Fibroblast of villous mesenchyme (primary cell): ENCODE results near the gene TFB2M. TPM values are rescaled to one million over a fixed set of nuclear protein-coding genes. Genes with fewer than 3 reads are reported as not detected.
"Not testable (repeated sequence)": the region's sequence is repeated elsewhere in the genome, so short reads cannot be mapped to it uniquely, and the experiment has no call there.

Experiments used
- DNase-seq: peaks from one replicate; pipeline ENCODE4 v3.0.0-alpha.2; 2010; ENCODE audit warnings: low read depth
- H3K4me3 ChIP-seq: 2 replicates; pipeline ENCODE4 v1.5.1; 2011; ENCODE audit warnings: low read depth, mild to moderate bottlenecking, low read length
- total RNA-seq: library from RNA; depleted of rRNA; stranded (reverse); fragments of >200 nt; gene quantifications from 2 replicates; pipeline ENCODE4 v1.2.3, GENCODE V29; 2012
- TF ChIP-seq, protein P1 (sequence below): IDR thresholded peaks from 2 replicates; pipeline ENCODE4 v1.5.1; 2012; ENCODE audit warnings: low read depth, mild to moderate bottlenecking, low read length; ENCODE audit not compliant: insufficient read depth

The TFB2M gene
- total RNA-seq, 1 donor: 29.4 TPM

DNA sequence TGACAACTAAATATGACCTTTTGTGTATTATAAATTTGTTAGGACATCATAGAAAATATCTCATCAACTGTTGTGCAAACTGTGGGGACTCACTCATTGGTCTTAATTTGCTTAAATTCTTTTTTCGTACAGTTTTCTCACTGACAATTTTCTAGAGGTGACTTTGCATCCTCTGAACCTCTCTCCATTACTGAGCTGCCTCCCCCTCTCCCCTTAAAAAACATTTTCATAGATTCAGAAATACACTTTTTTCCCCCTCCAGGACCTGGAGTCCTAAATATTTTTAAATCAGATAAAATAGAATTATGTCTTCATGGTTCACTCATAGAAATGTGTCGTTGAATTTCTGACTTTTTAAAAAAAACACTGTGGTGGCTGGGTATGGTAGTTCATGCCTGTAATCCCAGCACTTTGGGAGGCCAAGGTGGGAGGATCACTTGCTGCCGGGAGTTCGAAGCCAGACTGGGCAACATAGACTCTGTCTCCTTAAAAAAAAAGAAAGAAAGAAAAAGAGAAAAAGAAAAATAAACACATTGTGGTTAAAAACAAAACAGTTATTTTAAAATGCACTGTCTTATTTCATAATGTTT is 1.7 kb upstream of the TFB2M start:
- no peak for DNase-seq
- TF ChIP-seq, protein P1, sequence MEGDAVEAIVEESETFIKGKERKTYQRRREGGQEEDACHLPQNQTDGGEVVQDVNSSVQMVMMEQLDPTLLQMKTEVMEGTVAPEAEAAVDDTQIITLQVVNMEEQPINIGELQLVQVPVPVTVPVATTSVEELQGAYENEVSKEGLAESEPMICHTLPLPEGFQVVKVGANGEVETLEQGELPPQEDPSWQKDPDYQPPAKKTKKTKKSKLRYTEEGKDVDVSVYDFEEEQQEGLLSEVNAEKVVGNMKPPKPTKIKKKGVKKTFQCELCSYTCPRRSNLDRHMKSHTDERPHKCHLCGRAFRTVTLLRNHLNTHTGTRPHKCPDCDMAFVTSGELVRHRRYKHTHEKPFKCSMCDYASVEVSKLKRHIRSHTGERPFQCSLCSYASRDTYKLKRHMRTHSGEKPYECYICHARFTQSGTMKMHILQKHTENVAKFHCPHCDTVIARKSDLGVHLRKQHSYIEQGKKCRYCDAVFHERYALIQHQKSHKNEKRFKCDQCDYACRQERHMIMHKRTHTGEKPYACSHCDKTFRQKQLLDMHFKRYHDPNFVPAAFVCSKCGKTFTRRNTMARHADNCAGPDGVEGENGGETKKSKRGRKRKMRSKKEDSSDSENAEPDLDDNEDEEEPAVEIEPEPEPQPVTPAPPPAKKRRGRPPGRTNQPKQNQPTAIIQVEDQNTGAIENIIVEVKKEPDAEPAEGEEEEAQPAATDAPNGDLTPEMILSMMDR: no peak
- H3K4me3 ChIP-seq: peak overlapping the region; percentile 99

DNA sequence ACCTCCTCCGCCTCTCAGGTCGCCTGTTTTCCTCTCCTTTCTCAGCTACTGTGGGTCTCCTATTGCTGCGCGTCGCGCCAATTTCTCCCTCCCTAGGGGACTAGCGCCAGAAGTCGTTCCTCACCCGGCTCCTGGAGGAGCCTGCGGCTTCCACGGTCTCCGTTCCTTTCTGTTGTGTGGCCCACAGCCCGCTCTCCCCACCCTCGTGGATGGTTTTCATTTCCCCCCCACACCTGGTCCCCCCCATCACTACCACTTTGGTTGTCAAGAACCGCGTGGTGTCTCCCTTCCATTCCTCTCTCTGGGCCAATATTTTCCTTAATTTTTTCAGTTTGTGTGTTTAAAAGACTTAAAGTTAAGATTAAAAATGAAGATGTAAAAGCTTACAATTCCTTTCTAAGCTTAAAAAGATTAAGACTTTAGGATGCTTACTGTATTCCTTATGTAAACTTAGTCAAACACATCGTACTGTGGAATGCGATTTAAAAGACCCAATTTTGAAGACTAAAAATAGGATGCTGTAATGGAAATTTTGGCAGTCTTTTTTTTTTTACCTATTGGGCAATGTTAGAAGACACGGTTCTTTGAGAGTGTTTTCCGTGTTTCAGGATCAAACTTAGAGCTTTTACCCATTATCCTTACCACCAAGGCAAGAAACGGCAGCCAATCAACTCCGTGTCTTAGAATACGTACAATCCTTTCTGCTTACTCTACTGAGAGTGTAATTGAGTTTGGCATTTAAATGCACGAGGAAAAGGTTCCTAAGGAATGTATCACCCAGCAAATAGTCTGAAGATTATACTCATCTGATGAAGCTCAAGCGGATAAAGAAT is 968 bp upstream of the TFB2M start:
- TF ChIP-seq, protein P1: no peak
- DNase-seq: peak; percentile 80

DNA sequence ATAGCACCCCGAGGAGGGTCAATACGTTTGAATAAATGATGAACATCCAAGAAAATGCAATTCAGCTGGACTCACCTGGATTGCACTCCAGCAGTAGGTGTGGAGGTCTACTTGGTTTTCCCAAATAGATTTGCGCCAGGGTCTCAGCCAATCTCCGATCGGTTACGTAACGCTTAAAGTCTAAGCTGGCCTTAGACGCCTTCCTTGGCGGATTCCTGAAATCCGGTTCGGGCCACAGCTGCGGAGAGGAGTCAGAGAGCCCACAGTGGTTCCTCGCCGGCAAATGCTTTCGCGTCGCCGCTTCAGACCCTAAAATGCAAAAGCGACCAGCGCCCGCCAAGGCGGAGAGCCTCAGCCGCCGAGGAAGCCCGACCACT is 322 bp downstream of the TFB2M start:
- TF ChIP-seq, protein P1: no peak
- DNase-seq: peak; percentile 83
- peak overlapping the region; percentile 99 for H3K4me3 ChIP-seq

More for the DNA sequence above, 968 bp upstream of the TFB2M start:
- peak overlapping the region; percentile 99 for H3K4me3 ChIP-seq

DNA sequence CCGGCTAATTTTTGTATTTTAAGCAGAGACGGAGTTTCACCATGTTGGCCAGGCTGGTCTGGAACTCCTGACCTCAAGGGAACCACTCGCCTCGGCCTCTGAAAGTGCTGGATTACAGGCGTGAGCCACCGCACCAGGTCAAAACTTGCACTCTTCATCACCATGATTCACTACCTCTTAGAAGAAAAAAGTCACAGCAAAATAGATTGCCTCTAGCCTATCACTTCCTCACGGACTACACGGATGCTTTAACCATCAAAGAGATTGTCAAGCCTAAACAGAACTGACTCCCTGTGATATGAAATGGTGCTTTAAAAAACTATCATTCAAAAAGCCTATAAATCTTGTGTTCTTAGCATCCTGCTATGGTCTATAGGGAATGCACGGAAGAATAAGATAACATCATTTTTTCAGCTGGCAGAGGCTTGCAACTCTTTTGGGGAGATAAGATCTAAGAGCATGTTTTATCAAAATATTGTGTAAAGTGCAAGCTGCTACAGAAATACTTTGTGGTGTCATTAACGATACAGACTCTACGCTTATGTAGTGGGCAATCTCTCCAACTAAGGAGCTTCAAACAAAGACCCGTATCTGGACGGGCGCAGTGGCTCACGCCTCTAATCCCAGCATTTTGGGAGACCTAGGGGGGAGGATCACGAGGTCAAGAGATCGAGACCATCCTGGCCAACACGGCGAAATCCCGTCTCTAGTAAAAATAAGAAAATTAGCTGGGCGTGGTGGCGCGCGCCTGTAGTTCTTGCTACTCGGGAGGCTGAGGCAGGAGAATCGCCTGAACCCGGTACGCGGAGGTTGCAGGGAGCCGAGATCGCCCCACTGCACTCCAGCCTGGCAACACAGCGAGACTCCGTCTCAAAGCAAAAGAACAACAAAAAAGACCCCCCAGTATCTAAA is 966 bp downstream of the TFB2M start:
- TF ChIP-seq, protein P1: no peak
- H3K4me3 ChIP-seq: peak overlapping the region; percentile 99
- DNase-seq: no peak

DNA sequence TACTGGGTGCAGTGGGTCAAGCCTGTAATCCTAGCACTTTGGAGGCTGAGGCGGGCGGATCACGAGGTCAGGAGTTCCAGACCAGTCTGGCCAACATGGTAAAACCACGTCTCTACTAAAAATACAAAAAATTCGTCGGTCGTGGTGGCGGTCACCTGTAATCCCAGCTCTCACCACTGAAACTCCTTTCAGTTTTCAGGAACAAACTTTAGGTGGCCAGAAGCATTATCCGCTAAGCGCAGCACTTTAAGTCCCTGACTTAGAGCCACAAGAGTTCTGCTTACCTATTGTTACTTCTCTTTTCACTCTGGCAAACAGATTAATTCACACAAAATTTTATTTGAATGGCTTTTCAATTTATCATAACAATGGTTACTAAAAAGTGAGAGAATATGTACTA is 5.2 kb downstream of the TFB2M start:
- H3K4me3 ChIP-seq, DNase-seq: not testable (repeated sequence)

DNA sequence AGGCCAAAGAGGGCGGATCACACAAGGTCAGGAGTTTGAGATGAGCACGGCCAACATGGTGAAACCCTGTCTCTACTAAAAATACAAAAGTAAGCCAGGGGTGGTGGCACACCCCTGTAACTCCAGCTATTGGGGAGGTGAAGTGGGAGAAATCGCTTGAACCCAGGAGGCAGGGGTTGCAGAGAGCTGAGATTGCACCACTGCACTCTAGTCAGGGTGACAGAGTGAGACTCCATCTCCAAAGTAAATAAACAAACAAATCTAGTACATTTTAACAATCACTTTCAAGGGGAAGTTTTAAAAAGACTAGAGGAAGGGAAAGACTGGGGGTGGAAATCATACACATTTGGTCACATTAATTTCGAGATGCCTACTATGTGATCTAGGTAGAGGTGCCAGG is 6.8 kb downstream of the TFB2M start:
- DNase-seq: no peak
- TF ChIP-seq, protein P1: no peak
- no peak overlapping the region for H3K4me3 ChIP-seq

DNA sequence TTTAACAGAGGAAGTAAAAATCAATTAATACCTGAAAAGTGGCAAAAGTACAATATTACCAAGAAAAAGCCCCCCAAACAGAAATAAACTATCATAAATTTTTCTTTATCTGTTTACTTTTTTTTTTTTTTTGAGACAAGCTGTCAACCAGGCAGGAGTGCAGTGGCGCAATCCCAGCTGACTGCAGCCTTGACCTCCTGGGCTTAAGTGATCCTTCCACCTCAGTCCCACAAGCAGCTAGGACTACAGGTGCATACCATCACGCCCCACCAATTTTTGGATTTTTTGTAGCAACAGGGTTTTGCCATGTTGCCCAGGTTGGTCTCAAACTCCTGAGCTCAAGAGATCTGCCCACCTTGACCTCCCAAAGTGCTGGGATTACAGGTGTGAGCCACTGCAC is 8.0 kb downstream of the TFB2M start:
- TF ChIP-seq, protein P1: no peak
- H3K4me3 ChIP-seq: no peak overlapping the region
- DNase-seq: no peak
